Vagina (tissue), 2 donors: ENCODE results near the gene ZYG11B.

Experiments used
- POLR2A ChIP-seq, 2 donors: fragments of 450-650 bp; IDR thresholded peaks; one replicate each; pipeline ENCODE4 v1.6.1; 2017; ENCODE audit warnings: antibody characterized with exemption in 2 of 2, mild to moderate bottlenecking in 2 of 2, moderate library complexity in 2 of 2
- TF ChIP-seq, protein P1 (sequence below), 3 experiments: fragments of 450-650 bp in 2 of 3; fragments of 200-600 bp in 1 of 3; sonication (generic) in 1 of 3; IDR thresholded peaks; one replicate each; pipeline ENCODE4 v1.5.1; 2017 to 2019; ENCODE audit warnings: antibody characterized with exemption in 3 of 3, mild to moderate bottlenecking in 2 of 3, moderate library complexity in 2 of 3

GRCh38 chr1:52867087-52867863 is 141.0 kb downstream of the ZYG11B start:
- TF ChIP-seq, protein P1, sequence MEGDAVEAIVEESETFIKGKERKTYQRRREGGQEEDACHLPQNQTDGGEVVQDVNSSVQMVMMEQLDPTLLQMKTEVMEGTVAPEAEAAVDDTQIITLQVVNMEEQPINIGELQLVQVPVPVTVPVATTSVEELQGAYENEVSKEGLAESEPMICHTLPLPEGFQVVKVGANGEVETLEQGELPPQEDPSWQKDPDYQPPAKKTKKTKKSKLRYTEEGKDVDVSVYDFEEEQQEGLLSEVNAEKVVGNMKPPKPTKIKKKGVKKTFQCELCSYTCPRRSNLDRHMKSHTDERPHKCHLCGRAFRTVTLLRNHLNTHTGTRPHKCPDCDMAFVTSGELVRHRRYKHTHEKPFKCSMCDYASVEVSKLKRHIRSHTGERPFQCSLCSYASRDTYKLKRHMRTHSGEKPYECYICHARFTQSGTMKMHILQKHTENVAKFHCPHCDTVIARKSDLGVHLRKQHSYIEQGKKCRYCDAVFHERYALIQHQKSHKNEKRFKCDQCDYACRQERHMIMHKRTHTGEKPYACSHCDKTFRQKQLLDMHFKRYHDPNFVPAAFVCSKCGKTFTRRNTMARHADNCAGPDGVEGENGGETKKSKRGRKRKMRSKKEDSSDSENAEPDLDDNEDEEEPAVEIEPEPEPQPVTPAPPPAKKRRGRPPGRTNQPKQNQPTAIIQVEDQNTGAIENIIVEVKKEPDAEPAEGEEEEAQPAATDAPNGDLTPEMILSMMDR (IDR thresholded peaks at IDR 0.05), result no peak
- no peak for TF ChIP-seq POLR2A (IDR thresholded peaks at IDR 0.05)
